Keratinocyte (primary cell): ENCODE results near the gene F11. TPM values are rescaled to one million over a fixed set of nuclear protein-coding genes. Genes with fewer than 3 reads are reported as not detected.

Experiments used
- DNase-seq: peaks from one replicate; pipeline ENCODE4 v3.0.0-alpha.2; 2011; ENCODE audit warnings: low read depth, missing footprints, low spot score
- FAIRE-seq: peaks from 2 replicates; lab custom pipeline; 2011; peaks lifted over from hg19 to GRCh38; lab: Jason Lieb, UNC
- H2AFZ ChIP-seq: 2 replicates; pipeline ENCODE4 v1.6.0; 2012; ENCODE audit warnings: low read length, control low read depth, inconsistent platforms; ENCODE audit not compliant: control insufficient read depth
- H3K27ac ChIP-seq: 2 replicates; pipeline ENCODE4 v1.5.1; 2011; ENCODE audit warnings: low read length; ENCODE audit not compliant: control insufficient read depth, insufficient read depth
- H3K27me3 ChIP-seq: 3 replicates; pipeline ENCODE4 v1.6.0; 2011; ENCODE audit warnings: low read length; ENCODE audit not compliant: control insufficient read depth, insufficient read depth; ENCODE audit errors: extremely low read depth
- H3K36me3 ChIP-seq, 2 experiments: 2 replicates in 1 of 2; 3 replicates in 1 of 2; pipeline ENCODE4 v1.5.1; 2011; ENCODE audit warnings: low read length in 2 of 2, mild to moderate bottlenecking in 1 of 2; ENCODE audit not compliant: control insufficient read depth in 2 of 2, insufficient read depth in 2 of 2; ENCODE audit errors: extremely low read depth in 1 of 2
- H3K4me1 ChIP-seq: 3 replicates; pipeline ENCODE4 v1.5.1; 2011; ENCODE audit warnings: low read length; ENCODE audit not compliant: control insufficient read depth, insufficient read depth; ENCODE audit errors: extremely low read depth
- H3K4me2 ChIP-seq: 3 replicates; pipeline ENCODE4 v1.6.0; 2011; ENCODE audit warnings: low read depth, low read length; ENCODE audit not compliant: control insufficient read depth, insufficient read depth; ENCODE audit errors: extremely low read depth
- H3K4me3 ChIP-seq, 3 experiments: fragments of 200-600 bp in 1 of 3; sonication (generic) in 1 of 3; 2 replicates in 2 of 3; 3 replicates in 1 of 3; pipeline ENCODE4 v1.5.1; 2011 to 2016; ENCODE audit warnings: low read length in 3 of 3, mild to moderate bottlenecking in 3 of 3, control low read depth in 2 of 3, inconsistent platforms in 1 of 3, low read depth in 1 of 3, mixed read lengths in 1 of 3, mixed run types in 1 of 3, moderate library complexity in 1 of 3; ENCODE audit not compliant: control insufficient read depth in 2 of 3, insufficient read depth in 2 of 3; ENCODE audit errors: extremely low read depth in 1 of 3
- H3K79me2 ChIP-seq: 2 replicates; pipeline ENCODE4 v1.6.0; 2012; ENCODE audit warnings: low read length; ENCODE audit not compliant: control insufficient read depth, insufficient read depth
- H3K9ac ChIP-seq: 3 replicates; pipeline ENCODE4 v1.6.0; 2011; ENCODE audit warnings: low read length; ENCODE audit not compliant: control insufficient read depth, insufficient read depth; ENCODE audit errors: extremely low read depth
- H3K9me1 ChIP-seq: 3 replicates; pipeline ENCODE4 v1.6.0; 2011; ENCODE audit warnings: low read length; ENCODE audit not compliant: control insufficient read depth, insufficient read depth; ENCODE audit errors: extremely low read depth
- H3K9me3 ChIP-seq: 2 replicates; pipeline ENCODE4 v1.5.1; 2012; ENCODE audit warnings: low read depth, low read length; ENCODE audit not compliant: control insufficient read depth
- H4K20me1 ChIP-seq: 3 replicates; pipeline ENCODE4 v1.6.0; 2011; ENCODE audit warnings: low read length; ENCODE audit not compliant: control insufficient read depth, insufficient read depth; ENCODE audit errors: extremely low read depth
- EZH2 ChIP-seq: IDR thresholded peaks from one replicate; pipeline ENCODE4 v1.6.1; 2012; ENCODE audit warnings: inconsistent platforms, mild to moderate bottlenecking, low read length, moderate library complexity
- dilution Hi-C: fragments of 300-500 bp; cut with MboI; formaldehyde crosslinking; loops from one replicate; pipeline ENCODE4 v1.7.0; 2020; ENCODE audit warnings: low sequenced_read_pairs; ENCODE audit not compliant: extremely low pct_ligation_motif_present
- polyA plus RNA-seq, 5 experiments: library from polyadenylated mRNA; depleted of rRNA in 3 of 5; stranded (reverse) in 3 of 5; stranded (forward) in 1 of 5; unstranded in 1 of 5; fragments of >200 nt; gene quantifications; 1 replicate in 1 of 5; 2 replicates in 3 of 5; 3 replicates in 1 of 5; pipeline versions ENCODE4 v1.2.1 to v1.2.3, GENCODE V29; 2011 to 2012; ENCODE audit warnings: missing spikeins in 2 of 5, low read depth in 1 of 5, low replicate concordance in 1 of 5
- TF ChIP-seq, protein P1 (sequence below), 3 experiments: IDR thresholded peaks in 1 of 3; conservative IDR thresholded peaks in 1 of 3; optimal IDR thresholded peaks in 1 of 3; 2 replicates in 2 of 3; 3 replicates in 1 of 3; pipeline versions ENCODE3 to v1.5.1; 2011; ENCODE audit warnings: low read length in 3 of 3, mild to moderate bottlenecking in 3 of 3, moderate library complexity in 2 of 3, control low read depth in 1 of 3, inconsistent platforms in 1 of 3; ENCODE audit not compliant: insufficient read depth in 2 of 3; ENCODE audit errors: extremely low read depth in 1 of 3

F11 gene
- polyA plus RNA-seq, 1 donor (not counting 4 experiments of a cell fraction or from before 2014, with no cell fraction given), result not detected

DNA sequence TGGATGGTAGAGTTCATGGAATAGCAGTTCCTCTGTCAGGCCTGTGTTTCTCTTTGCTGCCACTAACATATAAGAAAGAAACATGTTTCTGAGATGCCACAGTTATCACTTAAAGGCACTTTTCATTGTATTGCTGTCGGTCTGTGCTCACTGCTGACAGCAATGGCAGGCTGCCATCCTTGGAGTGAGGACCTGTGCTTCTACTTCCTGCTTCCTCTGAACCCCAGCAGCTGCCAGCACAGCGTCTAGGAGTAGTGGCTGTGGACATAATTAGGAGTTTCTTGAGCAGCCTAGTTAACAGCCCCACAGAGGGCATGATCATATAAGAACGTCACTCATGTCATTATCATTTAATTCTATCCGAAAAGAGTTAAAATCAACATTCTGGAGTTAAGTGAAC lies 30.5 kb downstream of the F11 start:
- H3K27me3 ChIP-seq, result peaks cover 11% of the 10 kb centered on the region
- TF ChIP-seq, protein P1, sequence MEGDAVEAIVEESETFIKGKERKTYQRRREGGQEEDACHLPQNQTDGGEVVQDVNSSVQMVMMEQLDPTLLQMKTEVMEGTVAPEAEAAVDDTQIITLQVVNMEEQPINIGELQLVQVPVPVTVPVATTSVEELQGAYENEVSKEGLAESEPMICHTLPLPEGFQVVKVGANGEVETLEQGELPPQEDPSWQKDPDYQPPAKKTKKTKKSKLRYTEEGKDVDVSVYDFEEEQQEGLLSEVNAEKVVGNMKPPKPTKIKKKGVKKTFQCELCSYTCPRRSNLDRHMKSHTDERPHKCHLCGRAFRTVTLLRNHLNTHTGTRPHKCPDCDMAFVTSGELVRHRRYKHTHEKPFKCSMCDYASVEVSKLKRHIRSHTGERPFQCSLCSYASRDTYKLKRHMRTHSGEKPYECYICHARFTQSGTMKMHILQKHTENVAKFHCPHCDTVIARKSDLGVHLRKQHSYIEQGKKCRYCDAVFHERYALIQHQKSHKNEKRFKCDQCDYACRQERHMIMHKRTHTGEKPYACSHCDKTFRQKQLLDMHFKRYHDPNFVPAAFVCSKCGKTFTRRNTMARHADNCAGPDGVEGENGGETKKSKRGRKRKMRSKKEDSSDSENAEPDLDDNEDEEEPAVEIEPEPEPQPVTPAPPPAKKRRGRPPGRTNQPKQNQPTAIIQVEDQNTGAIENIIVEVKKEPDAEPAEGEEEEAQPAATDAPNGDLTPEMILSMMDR (optimal IDR thresholded peaks at IDR 0.05 in 1 of 3, IDR thresholded peaks at IDR 0.05 in 1 of 3, conservative IDR thresholded peaks at IDR 0.05 in 1 of 3; ENCODE audit: extremely low read depth in 1 of 3, insufficient read depth in 2 of 3, low read length in 3 of 3), result no peak
- no peak for TF ChIP-seq EZH2
- no peak overlapping the region for H3K9ac ChIP-seq
- no peak overlapping the region for H2AFZ ChIP-seq
- FAIRE-seq (no peak), DNase-seq (no peak)
- no peaks in the 10 kb centered on the region for H3K36me3 ChIP-seq
- H3K9me1 ChIP-seq, result no peaks in the 10 kb centered on the region
- H3K79me2 ChIP-seq, result no peaks in the 10 kb centered on the region
- H3K27ac ChIP-seq, result no peak overlapping the region
- H3K4me3 ChIP-seq, result no peak overlapping the region
- no peaks in the 10 kb centered on the region for H3K9me3 ChIP-seq
- H3K4me1 ChIP-seq, result no peaks in the 10 kb centered on the region
- no peak overlapping the region for H3K4me2 ChIP-seq
- dilution Hi-C loops, result loop anchor here (10.0 kb wide), 1 partner anchor 258 kb away; the partner anchor contains the start of gene MTNR1A
- H4K20me1 ChIP-seq, result no peaks in the 10 kb centered on the region

DNA sequence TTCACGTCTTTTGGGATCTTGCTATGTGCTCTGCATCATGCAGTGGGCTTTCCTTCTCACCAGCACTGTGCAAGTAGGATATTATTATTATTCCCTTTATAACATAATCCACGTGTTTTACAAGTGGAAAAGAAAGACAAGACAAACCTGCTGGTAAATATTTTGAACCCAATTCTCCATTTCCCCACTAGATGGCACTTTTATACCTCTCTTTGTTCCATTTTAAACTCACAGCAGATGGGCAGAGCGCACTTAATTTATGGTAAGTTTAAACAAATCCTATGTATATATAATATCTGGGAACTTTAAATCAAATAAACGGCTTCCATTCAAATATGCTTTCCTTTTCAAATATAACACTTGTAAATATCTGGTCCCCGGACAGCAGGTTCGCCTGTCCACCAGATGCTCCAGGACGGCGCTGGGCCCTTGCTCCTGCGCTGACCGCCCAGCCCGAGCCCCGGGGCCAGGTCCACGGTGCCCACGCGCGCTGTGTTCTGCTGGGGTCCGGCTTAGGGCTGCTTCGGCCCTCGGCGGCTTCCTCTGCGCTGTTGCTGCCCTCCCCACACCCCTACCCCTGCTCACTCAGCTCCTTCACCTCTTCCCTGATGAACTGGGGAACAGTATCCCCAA lies 31.1 kb downstream of the F11 start:
- H3K79me2 ChIP-seq, result no peaks in the 10 kb centered on the region
- no peaks in the 10 kb centered on the region for H3K4me1 ChIP-seq
- no peak overlapping the region for H3K9ac ChIP-seq
- dilution Hi-C loops, result loop anchor here (10.0 kb wide), 1 partner anchor 258 kb away; the partner anchor contains the start of gene MTNR1A
- no peaks in the 10 kb centered on the region for H4K20me1 ChIP-seq
- H3K27me3 ChIP-seq, result peaks cover 11% of the 10 kb centered on the region
- H2AFZ ChIP-seq, result no peak overlapping the region
- TF ChIP-seq EZH2, result no peak
- TF ChIP-seq, protein P1 (optimal IDR thresholded peaks at IDR 0.05 in 1 of 3, IDR thresholded peaks at IDR 0.05 in 1 of 3, conservative IDR thresholded peaks at IDR 0.05 in 1 of 3; ENCODE audit: extremely low read depth in 1 of 3, insufficient read depth in 2 of 3, low read length in 3 of 3), result peak in 2 of 3 experiments; percentile 46 to 55
- no peaks in the 10 kb centered on the region for H3K36me3 ChIP-seq
- no peak overlapping the region for H3K4me2 ChIP-seq
- H3K4me3 ChIP-seq, result no peak overlapping the region
- no peaks in the 10 kb centered on the region for H3K9me1 ChIP-seq
- H3K27ac ChIP-seq, result no peak overlapping the region
- no peak for FAIRE-seq
- DNase-seq, result no peak
- H3K9me3 ChIP-seq, result no peaks in the 10 kb centered on the region
